HG02885 (cell line): Measurements from ENCODE around the gene STIM1.

Source experiments
- ATAC-seq: cut with Tn5 transposase; IDR thresholded peaks from one replicate; pipeline ENCODE4 v1.9.1; 2021; ENCODE audit warnings: mild to moderate bottlenecking; ENCODE audit not compliant: unreplicated experiment, poor library complexity

The STIM1 gene

DNA sequence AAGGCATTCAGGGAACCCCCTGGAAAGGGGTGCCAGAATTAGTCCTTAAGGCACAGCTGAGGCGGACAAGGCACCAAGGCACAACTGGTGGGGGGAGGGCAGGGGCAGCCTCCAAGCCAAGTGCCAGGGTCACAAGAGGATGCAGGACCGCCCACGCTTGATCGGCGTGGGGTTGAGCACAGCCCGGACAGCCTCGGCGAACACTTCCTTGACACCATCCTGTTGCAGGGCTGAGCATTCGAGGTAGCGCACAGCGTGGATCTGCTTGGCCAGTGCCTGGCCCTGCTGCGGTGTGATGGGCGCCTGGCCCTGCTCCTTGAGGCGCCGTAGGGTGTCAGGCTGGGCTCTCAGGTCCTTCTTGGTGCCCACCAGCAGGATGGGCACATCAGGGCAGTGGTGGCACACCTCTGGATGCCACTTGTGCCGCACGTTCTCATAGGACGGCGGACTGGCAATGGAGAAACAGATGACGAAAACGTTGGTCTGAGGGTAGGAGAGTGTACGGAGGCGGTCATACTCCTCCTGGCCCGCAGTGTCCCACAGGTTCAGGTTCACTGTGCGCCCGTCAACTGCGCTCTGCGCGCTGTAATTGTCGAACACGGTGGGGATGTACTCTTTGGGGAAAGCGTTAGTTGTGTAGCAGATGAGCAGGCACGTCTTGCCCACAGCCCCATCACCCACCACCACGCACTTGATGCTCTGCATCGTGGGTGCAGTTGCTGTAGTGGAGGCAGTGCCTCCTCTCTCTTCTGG lies 27.9 kb upstream of the STIM1 start:
- ATAC-seq: no peak

DNA sequence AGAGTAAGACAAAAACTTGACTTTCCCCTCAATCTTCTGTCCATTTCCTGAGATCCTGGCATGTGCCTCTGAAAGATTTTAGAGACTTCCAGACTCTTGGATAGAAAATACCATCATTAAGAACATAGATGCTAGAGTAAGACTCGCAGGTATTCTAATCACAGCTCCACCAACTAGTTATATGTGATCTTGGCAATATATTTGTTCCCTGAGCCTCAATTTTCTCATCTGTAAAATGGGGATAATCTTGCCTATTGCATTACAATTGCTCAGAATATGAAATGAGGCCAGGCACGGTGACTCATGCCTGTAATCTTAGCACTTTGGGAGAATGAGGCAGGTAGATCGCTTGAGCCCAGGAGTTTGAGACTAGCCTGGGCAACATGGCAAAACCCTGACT lies 25.4 kb upstream of the STIM1 start:
- no peak for ATAC-seq

DNA sequence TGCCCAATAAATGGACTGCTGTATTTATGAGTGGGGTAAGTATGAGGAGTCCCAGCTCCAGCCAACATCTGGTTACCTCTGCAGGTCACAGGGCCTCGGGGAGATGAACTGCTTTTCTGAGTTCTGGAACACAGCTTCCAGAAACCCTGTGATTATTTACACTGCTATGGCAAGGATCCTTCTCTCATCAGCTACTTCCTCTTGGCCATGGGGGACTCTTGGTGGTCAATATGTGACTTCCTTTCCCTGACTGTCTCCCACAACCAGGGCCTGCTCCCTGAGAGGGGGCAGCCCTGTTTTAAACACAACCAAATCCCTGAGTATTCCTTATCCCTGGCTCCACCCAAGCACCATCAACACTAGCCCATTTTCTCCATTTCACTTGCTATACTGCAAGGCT lies 24.7 kb upstream of the STIM1 start:
- no peak for ATAC-seq

DNA sequence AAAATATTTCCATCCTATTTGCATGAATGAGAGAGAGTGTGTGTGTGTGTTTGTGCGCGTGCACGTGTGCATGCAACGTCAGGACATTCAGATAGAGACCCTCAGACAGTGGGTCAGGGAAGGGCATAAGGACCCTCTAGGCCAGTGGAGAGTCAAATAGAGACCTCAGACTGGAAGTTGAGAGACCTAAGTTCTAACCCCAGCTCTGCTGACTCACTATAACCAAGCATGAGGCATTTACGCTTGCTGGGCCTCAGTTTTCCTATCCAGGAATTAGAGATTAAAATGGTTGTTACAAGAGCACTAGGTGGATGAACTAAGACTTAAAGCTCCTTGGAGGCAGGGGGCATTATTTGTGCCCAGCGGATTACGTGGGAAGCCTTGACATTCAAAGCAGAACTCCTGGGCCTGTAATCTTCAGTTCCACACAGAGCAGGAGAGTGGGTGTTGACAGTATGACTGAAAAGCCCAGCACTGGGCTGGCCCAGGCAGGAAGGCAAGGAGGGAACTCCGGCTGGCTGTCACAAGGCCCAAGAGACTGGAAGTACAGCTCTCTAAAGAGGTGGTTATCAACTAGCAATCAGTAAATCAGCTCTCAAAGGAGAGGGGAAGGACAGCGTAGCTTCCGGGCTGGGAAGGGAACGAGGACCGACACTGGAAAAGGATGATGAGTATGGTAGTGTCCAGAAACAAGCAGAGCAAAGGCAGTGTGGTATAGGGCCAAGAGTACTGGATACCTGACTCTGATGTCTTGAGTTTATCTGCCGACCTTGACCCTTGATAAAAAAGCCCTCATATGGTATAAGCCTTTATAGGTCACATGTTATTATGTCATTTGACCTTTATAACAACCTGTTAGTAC lies 23.9 kb upstream of the STIM1 start:
- ATAC-seq: peak; percentile 55

DNA sequence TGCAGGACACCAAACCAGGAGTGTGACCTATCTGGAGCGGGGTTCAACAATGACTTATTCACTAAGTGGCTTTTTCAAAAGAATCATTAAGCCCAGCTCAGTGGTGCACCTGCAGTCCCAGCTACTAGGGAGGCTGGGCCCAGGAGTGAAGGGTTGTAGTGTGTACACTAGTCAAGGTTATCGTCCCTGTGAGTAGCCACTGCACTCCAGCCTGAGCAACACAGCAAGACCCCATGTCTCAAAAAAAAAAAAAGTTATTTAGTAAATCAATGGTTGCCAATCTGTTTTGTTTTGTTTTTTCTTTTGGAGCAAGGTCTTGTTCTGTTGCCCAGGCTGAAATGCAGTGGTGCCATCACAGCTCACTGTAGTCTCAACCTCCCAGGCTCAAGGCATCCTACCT lies 22.6 kb upstream of the STIM1 start:
- ATAC-seq: no peak

DNA sequence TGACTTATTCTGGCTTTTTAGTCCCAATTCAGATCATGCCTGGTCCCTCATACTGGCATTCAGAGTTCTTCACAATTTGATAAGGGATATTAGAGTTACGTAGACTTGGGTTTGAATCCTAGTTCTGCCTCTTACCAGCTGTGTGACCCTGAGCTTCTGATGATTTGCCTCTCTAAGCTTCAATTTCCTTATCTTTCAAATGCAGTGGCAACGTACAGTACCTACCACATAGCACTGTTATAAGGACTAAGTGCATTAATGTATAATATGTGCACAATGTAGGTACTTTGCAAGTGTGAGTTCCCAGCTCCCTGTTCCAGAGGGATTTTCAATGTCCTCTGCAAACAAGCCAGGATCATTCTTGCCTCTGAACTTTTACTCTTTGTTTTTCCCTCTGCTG lies 22.0 kb upstream of the STIM1 start:
- no peak for ATAC-seq

DNA sequence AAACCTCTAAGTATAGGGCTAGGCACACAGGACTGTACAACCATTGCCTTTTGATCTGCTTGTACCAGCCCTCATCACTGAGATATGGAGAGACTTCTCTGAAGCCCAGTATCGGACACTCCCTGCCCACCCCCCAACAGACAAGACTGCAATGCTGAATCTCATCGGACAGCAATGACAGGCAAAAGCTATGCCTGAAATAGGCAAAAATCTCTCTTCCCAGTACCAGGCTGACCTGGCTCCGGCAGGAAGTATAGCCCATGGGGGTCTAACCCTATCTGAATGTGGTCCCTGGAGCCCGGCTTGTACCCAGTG lies 21.2 kb upstream of the STIM1 start:
- no peak for ATAC-seq

DNA sequence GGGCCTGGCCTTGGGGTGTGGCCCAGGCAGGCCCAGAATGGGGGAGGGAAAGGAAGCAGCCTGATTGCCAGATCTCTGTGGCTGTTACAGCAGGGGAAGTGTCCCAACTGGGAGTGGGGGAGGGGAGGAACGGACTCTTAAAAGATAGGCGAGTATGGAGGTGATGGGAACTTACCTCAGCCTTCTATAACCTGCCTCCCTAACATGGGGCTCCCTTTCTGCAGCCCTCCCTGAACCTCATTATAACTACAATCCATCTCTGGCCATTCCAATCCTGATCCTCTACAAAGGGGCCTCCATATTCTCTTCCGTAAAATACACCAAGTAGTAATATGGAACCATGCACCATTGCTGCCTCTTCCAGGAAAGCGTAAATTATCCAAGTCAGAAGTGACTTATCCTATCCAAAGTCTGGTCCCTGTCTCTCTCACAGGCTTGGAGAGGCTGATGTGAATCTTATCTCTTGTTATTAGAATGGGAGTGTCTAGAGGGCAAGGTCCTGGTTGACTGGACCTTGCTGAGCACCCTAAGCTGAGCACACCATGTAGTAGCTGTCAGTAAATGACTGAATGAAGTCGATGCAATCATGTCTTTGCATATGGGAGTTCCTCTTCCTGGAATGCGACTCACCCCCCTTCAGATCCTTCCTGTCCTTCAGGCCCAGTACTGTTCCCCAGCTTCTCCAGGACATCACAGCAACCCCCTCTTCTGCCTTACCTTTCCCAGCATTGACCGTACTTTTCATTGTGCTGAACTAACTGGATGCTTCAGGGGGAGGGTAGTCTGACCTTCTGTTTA lies 20.6 kb upstream of the STIM1 start:
- ATAC-seq: no peak

DNA sequence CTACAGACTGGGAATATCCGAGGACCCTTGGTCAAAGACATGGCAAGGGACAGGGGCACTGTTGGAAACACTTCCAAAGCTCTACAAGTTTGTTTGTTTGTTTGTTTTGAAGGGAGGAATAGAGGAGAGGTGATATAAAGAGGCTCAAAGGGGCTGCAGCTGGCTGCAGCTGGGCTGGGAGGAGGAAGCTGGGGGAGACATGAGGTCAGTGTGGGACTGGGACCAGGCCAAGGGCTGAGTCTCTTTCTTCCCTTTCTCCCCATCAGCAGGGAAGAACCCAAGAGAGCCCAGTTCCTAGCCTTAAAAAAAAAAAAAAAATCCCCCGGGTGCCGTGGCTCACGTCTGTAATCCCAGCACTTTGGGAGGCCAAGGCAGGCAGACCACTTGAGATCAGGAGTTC lies 19.7 kb upstream of the STIM1 start:
- ATAC-seq: no peak

DNA sequence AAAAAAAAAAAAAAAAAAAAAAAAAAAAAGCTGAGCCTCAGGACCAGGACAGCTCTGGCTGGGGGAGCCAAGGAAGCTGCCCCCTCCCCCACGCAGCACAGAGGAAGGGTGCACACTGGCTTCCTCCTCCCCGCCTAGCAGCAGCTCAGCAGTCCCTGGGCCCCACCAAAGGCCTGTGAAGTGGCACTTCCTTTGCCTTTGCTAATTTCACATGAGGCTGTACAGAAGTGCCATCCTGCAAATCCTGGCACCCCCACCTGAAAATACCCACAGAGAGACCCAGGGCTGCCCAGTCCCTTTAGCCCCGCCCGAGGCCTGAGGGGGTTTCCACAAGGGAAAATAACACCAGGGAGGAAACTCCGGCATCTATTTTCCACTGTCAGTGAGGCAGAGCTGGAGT lies 18.6 kb upstream of the STIM1 start:
- ATAC-seq: no peak

DNA sequence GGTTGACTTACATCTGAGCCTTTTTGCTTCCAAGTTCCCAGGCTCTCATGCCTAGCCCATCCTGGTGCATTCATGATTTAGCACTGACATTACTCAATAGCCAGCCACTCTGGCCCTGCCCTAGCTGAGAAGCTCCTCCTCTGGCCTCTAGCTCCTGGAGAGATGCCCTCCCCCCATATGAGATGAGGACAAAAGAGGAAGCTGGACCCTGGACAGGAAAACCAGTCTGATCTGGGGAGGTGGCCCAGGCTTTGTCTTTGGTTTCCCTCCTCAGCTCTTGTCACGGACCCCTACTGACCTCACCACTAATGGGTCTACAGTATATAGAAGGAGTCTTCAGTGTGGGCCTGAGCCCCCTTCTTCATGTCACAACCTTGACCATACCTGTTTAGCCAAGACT lies 17.7 kb upstream of the STIM1 start:
- peak; percentile 16 for ATAC-seq

DNA sequence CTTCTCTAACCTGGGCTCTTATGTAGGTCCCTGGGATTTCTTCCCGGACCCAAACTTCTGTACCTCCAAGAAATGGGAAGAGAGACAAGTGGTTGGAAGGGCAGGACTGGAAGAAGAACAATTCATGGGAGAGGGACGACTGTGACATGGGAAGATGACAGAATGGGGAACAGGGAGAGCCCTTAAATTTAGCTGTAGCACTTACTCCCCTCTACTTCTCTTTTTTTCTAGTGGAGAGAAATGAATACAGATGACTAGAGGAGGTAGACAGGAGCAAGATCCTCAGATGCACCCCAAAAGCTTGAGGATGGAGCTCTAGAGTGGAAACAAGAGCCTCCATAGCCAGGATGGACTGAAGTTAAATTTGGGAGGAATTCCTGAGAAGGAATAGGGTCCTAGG lies 17.0 kb upstream of the STIM1 start:
- no peak for ATAC-seq

DNA sequence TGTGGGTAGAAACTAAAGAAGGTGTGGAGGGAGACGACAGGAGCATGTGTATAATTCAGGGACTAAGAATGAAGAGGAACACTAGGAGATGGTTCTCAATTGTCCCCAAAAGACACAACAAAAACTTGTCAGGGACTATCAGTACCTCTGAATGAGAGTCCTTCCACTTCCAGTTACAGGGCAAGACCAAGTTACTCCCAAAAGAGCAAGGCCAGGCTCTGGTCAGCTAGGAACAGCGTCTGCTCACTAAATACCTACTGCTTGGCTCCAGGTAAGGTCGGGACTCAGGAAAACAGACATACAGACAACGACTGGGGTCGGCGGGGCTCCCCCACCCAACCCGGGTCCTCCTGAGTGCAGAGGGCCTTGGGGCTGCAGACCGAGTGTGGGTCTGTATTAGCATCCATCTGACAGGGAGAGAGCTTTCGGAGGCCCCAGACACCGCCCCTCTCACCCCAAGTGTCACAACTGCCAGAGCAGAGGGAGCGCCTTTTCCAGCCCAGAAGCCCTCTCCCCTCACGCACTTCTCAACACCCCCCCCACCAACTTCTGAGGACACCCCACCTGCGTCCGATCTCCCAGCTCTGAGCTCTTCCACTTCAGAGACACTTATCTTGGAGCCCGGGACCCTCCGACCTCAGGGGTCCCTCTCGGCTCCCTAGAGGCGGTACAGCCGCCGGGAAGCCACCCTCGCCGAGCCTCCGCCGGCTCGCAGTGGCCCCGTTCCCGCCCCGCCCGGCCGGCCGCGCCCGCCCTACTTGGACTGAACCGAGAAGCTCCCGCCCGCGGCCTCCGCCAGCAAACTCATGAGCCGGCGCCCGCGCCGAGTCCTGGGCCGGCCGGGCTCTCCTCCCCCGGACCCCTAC lies 15.2 kb upstream of the STIM1 start:
- no peak for ATAC-seq

DNA sequence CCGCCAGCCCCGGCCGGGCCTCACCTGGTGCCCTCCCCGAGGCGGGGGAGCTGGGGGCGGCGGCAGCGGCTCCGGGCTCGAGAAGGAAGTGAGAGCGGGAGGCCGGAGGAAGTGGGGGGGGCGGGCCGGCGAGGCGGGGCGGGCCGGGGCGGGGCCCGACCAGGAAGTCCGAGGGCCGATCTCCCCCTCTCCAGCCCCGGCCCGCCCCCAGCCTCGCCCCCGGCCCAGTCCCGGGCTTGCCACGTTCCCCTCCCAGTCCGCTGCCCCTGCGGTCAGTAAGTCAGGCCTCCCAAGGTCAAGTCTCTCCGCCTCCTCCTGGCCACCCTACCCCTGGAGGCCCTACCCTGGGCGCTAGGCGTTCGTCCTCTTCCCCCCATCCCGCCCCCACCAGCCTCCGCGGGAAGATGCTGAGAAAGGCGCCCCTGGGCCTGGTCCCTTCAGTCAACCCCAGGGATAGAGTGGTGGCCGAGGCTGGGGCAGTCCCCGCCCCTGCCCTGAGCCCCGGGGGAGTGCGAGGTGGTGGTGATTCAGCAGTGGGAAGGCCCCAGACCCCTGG lies 14.5 kb upstream of the STIM1 start, which contains the start of gene RHOG:
RHOG (minus strand) TSS at position 90 of the 556 bp plus-strand sequence. CDS start 12,821 bp downstream, outside the sequence.
- peak; percentile 47 for ATAC-seq

DNA sequence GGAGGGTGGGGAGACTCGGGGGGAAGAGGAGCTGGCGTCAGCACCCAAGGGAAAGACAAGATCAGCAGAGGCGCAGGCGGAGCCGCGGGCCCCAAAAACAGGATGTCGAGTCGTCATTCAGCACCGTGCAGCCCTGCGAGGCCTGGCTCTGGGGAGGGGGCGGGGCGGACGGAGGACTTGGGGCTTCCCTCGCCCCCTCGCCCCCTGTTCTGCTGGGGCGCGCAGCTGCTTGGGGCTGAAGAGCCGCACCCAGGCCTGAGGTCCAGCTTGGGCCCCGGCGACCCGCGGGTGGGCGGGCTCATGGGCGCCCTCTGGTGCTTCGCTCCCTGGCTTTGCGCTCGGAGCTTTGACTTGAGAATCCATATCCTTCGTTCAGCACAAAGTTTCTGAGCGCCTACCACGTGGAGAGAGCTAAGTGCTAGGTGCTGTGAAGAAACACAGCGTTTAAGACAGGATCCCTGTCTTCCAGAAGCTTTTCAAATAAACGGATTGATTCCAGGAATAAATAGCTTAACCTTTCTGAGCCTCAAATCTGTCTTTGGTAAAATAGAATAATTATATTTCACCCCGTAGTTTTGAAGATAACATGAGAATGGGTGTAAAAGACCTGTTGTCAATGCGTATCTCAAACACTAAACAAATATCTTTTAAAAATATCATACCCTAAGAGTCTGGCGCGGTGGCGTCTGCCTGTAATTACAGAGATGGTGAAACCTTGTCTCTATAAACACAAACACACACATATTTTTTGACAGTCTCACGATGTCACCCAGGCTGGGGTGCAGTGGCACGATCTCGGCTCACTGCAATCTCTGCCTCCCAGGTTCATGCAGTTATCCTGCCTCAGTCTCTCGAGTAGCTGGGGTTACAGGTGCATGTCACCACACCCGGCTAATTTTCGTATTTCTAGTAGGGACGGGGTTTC lies 13.8 kb upstream of the STIM1 start:
- peak; percentile 58 for ATAC-seq

DNA sequence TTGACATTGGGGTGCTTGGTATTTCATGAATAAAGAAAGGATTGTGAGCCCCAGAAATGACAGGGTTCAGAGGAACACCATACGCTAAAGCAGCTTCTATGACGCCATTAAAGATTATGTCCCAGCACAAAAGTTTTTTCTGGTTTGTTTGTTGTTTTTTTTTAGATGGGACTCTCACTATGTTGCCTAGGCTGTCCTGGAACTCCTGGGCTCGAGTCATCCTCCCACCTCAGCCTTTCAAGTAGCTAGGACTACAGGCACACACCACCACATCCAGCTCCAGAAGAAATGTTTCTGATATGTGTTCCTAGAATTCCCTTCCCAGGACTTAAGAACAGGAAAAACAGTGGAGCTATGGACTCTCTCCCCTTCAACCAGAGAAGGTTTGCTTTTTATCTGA lies 12.1 kb upstream of the STIM1 start:
- ATAC-seq: no peak

DNA sequence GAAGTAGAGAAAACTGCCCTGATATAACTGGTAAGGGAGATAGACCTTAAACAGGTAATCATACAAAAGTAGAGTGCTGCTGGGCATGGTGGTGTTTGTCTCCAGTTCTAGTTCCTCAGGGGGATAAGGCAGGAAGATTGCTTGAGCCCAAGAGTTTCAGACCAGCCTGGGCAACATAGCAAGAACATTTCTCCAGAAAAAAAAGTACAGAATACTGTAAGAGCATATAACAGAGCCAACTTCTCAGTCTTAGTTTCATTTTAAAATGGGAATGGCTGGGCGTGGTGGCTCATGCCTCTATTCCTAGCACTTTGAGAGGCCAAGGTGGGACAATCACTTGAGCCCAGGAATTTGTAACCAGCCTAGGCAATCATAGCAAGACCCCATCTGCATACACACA lies 10.2 kb upstream of the STIM1 start:
- no peak for ATAC-seq

DNA sequence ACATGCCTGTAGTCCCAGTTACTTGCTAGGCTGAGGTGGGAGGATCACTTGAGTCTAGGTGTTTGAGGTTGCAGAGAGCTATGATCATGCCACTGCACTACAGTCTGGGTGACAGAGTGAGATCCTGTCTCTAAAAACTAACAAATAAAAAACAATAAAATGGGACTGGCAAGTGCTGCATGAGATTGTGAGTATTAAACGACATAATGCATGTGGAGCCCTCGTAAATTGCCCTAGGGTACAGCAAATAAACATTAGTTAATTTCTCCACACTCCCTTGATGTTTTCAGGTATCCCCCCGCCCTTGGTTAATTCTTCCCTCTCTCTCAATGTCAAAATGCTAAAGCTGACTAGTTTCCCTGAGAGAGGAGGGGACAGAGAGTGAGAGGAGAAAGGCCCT lies 9.8 kb upstream of the STIM1 start:
- ATAC-seq: no peak
